Neural cell (in vitro differentiated cells): ENCODE results near the gene ZNF407. TPM values are rescaled to one million over a fixed set of nuclear protein-coding genes. Genes with fewer than 3 reads are reported as not detected.

ENCODE experiments used
- H2AFZ ChIP-seq: fragments of 200-600, 300-800 bp; sonication (generic), shearing (Covaris generic); 2 replicates; pipeline ENCODE4 v1.6.0; 2014; ENCODE audit warnings: low read depth, mild to moderate bottlenecking, antibody characterized with exemption, low read length, moderate library complexity
- H3F3A ChIP-seq: fragments of 200-600 bp; shearing (Covaris generic); 2 replicates; pipeline ENCODE4 v1.6.1; 2016; ENCODE audit warnings: mild to moderate bottlenecking, moderate library complexity, mixed read lengths, antibody characterized with exemption, low read length; ENCODE audit not compliant: insufficient read depth, poor library complexity, severe bottlenecking
- H3K27ac ChIP-seq: fragments of 200-600, 300-800 bp; sonication (generic), shearing (Covaris generic); 2 replicates; pipeline ENCODE4 v1.5.1; 2014; ENCODE audit warnings: mild to moderate bottlenecking, low read length, moderate library complexity
- H3K27me3 ChIP-seq: fragments of 300-800, 200-600 bp; sonication (generic), shearing (Covaris generic); 2 replicates; pipeline ENCODE4 v1.6.0; 2014; ENCODE audit warnings: mild to moderate bottlenecking, low read depth, low read length, moderate library complexity; ENCODE audit not compliant: insufficient read depth
- H3K36me3 ChIP-seq: fragments of 300-800, 200-600 bp; sonication (generic), shearing (Covaris generic); 2 replicates; pipeline ENCODE4 v1.5.1; 2014; ENCODE audit warnings: mild to moderate bottlenecking, antibody characterized with exemption, low read length, moderate library complexity; ENCODE audit not compliant: insufficient read depth
- H3K4me2 ChIP-seq: fragments of 300-800, 200-600 bp; sonication (generic), shearing (Covaris generic); 2 replicates; pipeline ENCODE4 v1.6.0; 2014; ENCODE audit warnings: mild to moderate bottlenecking, low read length
- H3K4me3 ChIP-seq: fragments of 300-800, 200-600 bp; sonication (generic), shearing (Covaris generic); 2 replicates; pipeline ENCODE4 v1.5.1; 2014; ENCODE audit warnings: mild to moderate bottlenecking, low read length, moderate library complexity
- H3K79me2 ChIP-seq: fragments of 200-600 bp; shearing (Covaris generic); replicated peaks from 2 replicates; pipeline ENCODE4 v1.6.0; 2014; ENCODE audit warnings: mild to moderate bottlenecking, low read length, moderate library complexity; ENCODE audit not compliant: insufficient read depth
- H3K9ac ChIP-seq: fragments of 300-800, 200-600 bp; sonication (generic), shearing (Covaris generic); 2 replicates; pipeline ENCODE4 v1.6.1; 2016; ENCODE audit warnings: mild to moderate bottlenecking, low read length, mixed read lengths
- H3K9me2 ChIP-seq: fragments of 200-600 bp; shearing (Covaris generic); 2 replicates; pipeline ENCODE4 v1.6.1; 2016; ENCODE audit warnings: mild to moderate bottlenecking, low read length, mixed read lengths; ENCODE audit not compliant: insufficient read depth
- H3K9me3 ChIP-seq: fragments of 200-600, 300-800 bp; sonication (generic), shearing (Covaris generic); 2 replicates; pipeline ENCODE4 v1.6.1; 2016; ENCODE audit warnings: mild to moderate bottlenecking, mixed run types, low read length, moderate library complexity, mixed read lengths
- H4K20me1 ChIP-seq: fragments of 200-600 bp; shearing (Covaris generic); 2 replicates; pipeline ENCODE4 v1.6.1; 2016; ENCODE audit warnings: mild to moderate bottlenecking, mixed run types; ENCODE audit not compliant: insufficient read depth
- EP300 ChIP-seq: fragments of 450-650 bp; conservative IDR thresholded peaks from 2 replicates; pipeline ENCODE4 v1.6.1; 2014; ENCODE audit warnings: antibody characterized with exemption, mild to moderate bottlenecking, moderate library complexity; ENCODE audit not compliant: poor library complexity, severe bottlenecking
- EZH2 ChIP-seq: fragments of 200-600, 300-800 bp; shearing (Covaris generic), sonication (generic); IDR thresholded peaks from 2 replicates; pipeline ENCODE4 v1.6.1; 2014; ENCODE audit warnings: antibody characterized with exemption, low read length, borderline replicate concordance, mild to moderate bottlenecking; ENCODE audit not compliant: insufficient read depth, poor library complexity, severe bottlenecking
- MXI1 ChIP-seq: fragments of 450-650 bp; conservative IDR thresholded peaks from 2 replicates; pipeline ENCODE4 v1.6.1; 2014; ENCODE audit warnings: antibody characterized with exemption, mild to moderate bottlenecking; ENCODE audit not compliant: poor library complexity, severe bottlenecking
- POLR2AphosphoS5 ChIP-seq: IDR thresholded peaks from 2 replicates; pipeline ENCODE4 v1.6.1; 2012
- RAD21 ChIP-seq: fragments of 450-650 bp; conservative IDR thresholded peaks from 2 replicates; pipeline ENCODE4 v1.6.1; 2014; ENCODE audit warnings: antibody characterized with exemption, mild to moderate bottlenecking, moderate library complexity
- SMC3 ChIP-seq: fragments of 450-650 bp; conservative IDR thresholded peaks from 2 replicates; pipeline ENCODE4 v1.6.1; 2014; ENCODE audit warnings: antibody characterized with exemption, mild to moderate bottlenecking, moderate library complexity; ENCODE audit not compliant: poor library complexity
- TAF1 ChIP-seq: IDR thresholded peaks from 2 replicates; pipeline ENCODE4 v1.6.1; 2012; ENCODE audit warnings: low read depth
- polyA plus RNA-seq: library from polyadenylated mRNA; depleted of rRNA; stranded (reverse); fragments of >200 nt; gene quantifications from 2 replicates; pipeline ENCODE4 v1.2.3, GENCODE V29; 2014
- TF ChIP-seq, protein P1 (sequence below): IDR thresholded peaks from 2 replicates; pipeline ENCODE4 v1.6.1; 2012; ENCODE audit warnings: borderline replicate concordance
- TF ChIP-seq, protein P2 (sequence below): fragments of 450-650 bp; IDR thresholded peaks from 2 replicates; pipeline ENCODE4 v1.5.1; 2014; ENCODE audit warnings: antibody characterized with exemption, mild to moderate bottlenecking, moderate library complexity; ENCODE audit not compliant: poor library complexity, severe bottlenecking

The ZNF407 gene
- polyA plus RNA-seq, 1 donor from 2014 or later: 2.9 TPM

DNA sequence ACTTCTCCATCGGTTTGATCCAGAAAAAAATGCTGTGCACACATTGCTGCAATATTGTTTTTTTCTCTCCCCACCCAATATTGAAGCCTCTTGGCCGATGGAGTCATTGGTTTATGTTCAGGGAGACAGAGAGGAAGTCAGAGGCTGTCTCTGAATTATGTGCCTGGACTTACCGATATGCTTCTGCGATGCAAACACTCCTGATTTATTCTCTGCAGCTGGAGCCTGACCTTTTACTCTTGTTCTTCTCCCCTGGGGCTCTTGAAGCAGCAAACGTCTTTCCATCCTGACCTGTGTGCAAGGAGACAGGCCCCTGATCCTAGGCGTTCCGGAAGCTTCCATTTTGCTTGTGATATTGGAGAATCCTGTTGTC is 511.6 kb downstream of the ZNF407 start:
- Histone ChIP-seq H3K4me2 (no peak overlapping the region), H2AFZ (no peak overlapping the region), H3K36me3 (no peaks in the 10 kb centered on the region), H3K27me3 (no peaks in the 10 kb centered on the region), H3K9me3 (no peaks in the 10 kb centered on the region), H3K9me2 (no peaks in the 10 kb centered on the region), H3K9ac (no peak overlapping the region), H3K79me2 (no peaks in the 10 kb centered on the region), H4K20me1 (no peaks in the 10 kb centered on the region), H3F3A (no peaks in the 10 kb centered on the region), H3K27ac (no peak overlapping the region), H3K4me3 (no peak overlapping the region)
- TF ChIP-seq, protein P1, sequence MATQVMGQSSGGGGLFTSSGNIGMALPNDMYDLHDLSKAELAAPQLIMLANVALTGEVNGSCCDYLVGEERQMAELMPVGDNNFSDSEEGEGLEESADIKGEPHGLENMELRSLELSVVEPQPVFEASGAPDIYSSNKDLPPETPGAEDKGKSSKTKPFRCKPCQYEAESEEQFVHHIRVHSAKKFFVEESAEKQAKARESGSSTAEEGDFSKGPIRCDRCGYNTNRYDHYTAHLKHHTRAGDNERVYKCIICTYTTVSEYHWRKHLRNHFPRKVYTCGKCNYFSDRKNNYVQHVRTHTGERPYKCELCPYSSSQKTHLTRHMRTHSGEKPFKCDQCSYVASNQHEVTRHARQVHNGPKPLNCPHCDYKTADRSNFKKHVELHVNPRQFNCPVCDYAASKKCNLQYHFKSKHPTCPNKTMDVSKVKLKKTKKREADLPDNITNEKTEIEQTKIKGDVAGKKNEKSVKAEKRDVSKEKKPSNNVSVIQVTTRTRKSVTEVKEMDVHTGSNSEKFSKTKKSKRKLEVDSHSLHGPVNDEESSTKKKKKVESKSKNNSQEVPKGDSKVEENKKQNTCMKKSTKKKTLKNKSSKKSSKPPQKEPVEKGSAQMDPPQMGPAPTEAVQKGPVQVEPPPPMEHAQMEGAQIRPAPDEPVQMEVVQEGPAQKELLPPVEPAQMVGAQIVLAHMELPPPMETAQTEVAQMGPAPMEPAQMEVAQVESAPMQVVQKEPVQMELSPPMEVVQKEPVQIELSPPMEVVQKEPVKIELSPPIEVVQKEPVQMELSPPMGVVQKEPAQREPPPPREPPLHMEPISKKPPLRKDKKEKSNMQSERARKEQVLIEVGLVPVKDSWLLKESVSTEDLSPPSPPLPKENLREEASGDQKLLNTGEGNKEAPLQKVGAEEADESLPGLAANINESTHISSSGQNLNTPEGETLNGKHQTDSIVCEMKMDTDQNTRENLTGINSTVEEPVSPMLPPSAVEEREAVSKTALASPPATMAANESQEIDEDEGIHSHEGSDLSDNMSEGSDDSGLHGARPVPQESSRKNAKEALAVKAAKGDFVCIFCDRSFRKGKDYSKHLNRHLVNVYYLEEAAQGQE: no peak
- no peak for TF ChIP-seq RAD21
- no peak for TF ChIP-seq SMC3
- TF ChIP-seq TAF1: no peak
- TF ChIP-seq EP300: no peak
- no peak for TF ChIP-seq EZH2

DNA sequence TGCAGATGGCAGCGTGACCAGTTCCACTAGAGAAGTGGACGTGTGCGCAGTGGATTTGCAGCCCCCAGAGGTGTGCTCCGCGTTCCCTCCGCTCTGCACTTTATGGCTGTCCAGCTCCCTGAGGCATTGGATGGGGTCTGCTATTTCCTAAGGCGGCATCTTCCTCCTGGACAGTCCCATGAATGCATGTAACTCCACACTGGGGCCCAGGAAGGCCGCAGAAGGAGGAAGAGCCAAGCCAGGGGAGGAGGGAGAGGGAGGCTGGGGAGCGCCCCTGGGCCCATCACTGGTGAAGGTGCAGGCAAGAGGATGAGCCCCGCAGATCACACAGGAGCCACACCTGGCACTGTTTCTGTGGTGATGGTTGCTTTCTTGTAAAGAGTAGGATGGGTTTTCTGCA is 512.1 kb downstream of the ZNF407 start:
- Histone ChIP-seq H3K9me3 (no peaks in the 10 kb centered on the region), H3K27me3 (no peaks in the 10 kb centered on the region), H3K4me3 (no peak overlapping the region), H3K36me3 (no peaks in the 10 kb centered on the region), H3K9ac (no peak overlapping the region), H3K9me2 (no peaks in the 10 kb centered on the region), H4K20me1 (no peaks in the 10 kb centered on the region), H3K4me2 (no peak overlapping the region), H3K79me2 (no peaks in the 10 kb centered on the region), H3K27ac (no peak overlapping the region), H3F3A (no peaks in the 10 kb centered on the region), H2AFZ (no peak overlapping the region)
- no peak for TF ChIP-seq EP300
- TF ChIP-seq TAF1: no peak
- TF ChIP-seq POLR2AphosphoS5: no peak
- TF ChIP-seq, protein P1: no peak
- TF ChIP-seq RAD21: no peak
- no peak for TF ChIP-seq MXI1
- TF ChIP-seq, protein P2, sequence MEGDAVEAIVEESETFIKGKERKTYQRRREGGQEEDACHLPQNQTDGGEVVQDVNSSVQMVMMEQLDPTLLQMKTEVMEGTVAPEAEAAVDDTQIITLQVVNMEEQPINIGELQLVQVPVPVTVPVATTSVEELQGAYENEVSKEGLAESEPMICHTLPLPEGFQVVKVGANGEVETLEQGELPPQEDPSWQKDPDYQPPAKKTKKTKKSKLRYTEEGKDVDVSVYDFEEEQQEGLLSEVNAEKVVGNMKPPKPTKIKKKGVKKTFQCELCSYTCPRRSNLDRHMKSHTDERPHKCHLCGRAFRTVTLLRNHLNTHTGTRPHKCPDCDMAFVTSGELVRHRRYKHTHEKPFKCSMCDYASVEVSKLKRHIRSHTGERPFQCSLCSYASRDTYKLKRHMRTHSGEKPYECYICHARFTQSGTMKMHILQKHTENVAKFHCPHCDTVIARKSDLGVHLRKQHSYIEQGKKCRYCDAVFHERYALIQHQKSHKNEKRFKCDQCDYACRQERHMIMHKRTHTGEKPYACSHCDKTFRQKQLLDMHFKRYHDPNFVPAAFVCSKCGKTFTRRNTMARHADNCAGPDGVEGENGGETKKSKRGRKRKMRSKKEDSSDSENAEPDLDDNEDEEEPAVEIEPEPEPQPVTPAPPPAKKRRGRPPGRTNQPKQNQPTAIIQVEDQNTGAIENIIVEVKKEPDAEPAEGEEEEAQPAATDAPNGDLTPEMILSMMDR: no peak
- no peak for TF ChIP-seq SMC3
- TF ChIP-seq EZH2: no peak
